ENCODE data around the gene SCGB1C1. TPM values are rescaled to one million over a fixed set of nuclear protein-coding genes. Genes with fewer than 3 reads are reported as not detected.

Gene SCGB1C1
- total RNA-seq, 1 experiment from 2014 or later, result not detected

GRCh38 chr11:212150-213100, 19.5 kb downstream of the SCGB1C1 start:
- Mint-ChIP-seq H3K27me3 (ENCODE audit: insufficient read depth, unreplicated experiment) (no peaks in the 10 kb centered on the region), H3K36me3 (ENCODE audit: insufficient read depth, unreplicated experiment) (peaks cover 64% of the 10 kb centered on the region), H3K4me3 (ENCODE audit: unreplicated experiment) (no peak overlapping the region), H3K9me3 (ENCODE audit: unreplicated experiment) (no peaks in the 10 kb centered on the region), H3K4me1 (ENCODE audit: insufficient read depth, unreplicated experiment) (peaks cover 8% of the 10 kb centered on the region), H3K27ac (ENCODE audit: low read depth, unreplicated experiment) (no peak overlapping the region)
- no peak for DNase-seq (ENCODE audit: unreplicated experiment)
- no TSS peak for BruUV-seq (replicated peaks)
- no peak for TF ChIP-seq CTCF (IDR thresholded peaks at IDR 0.05; ENCODE audit: unreplicated experiment)
- ChIA-PET CTCF (interaction anchor here (1.3 to 1.7 kb wide), 2 partner anchors 17 to 151 kb away, joined by 5 to 6 read pairs; no protein-coding TSS in a partner anchor), POLR2A (interaction anchor here (0.9 to 1.3 kb wide), 2 partner anchors 10 to 239 kb away, joined by 3 to 4 read pairs; no protein-coding TSS in a partner anchor)
- intact Hi-C loops (cut with micrococcal nuclease), result no loop called here

DNA sequence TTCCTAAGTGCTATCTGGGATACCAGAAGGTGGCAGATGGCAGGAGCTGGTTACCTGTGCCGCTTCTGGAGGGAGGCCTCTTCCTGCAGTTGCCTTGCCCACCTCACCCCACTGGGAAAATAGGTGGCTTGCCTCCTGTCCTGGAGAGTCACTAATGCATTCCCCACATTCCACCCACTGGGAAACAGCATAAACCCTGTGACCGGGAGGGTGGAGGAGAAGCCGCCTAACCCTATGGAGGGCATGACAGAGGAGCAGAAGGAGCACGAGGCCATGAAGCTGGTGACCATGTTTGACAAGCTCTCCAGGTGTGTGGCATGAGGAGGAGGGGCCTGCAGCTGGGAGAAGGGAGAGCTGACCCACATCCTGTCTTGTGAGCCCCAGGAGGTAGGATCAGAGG, 20.2 kb downstream of the SCGB1C1 start:
- BruUV-seq (replicated peaks), result no TSS peak
- no peaks in the 10 kb centered on the region for H3K9me3 Mint-ChIP-seq (ENCODE audit: unreplicated experiment)
- no peaks in the 10 kb centered on the region for H3K27me3 Mint-ChIP-seq (ENCODE audit: insufficient read depth, unreplicated experiment)
- CTCF ChIA-PET, result interaction anchor here (1.7 kb wide), 1 partner anchor 17 kb away, joined by 6 read pairs; no protein-coding TSS in a partner anchor
- POLR2A ChIA-PET, result interaction anchor here (0.6 to 1.7 kb wide), 2 partner anchors 24 to 229 kb away, joined by 3 to 4 read pairs; partner anchors contain the start of genes ANO9 and PSMD13
- TF ChIP-seq CTCF (IDR thresholded peaks at IDR 0.05; ENCODE audit: unreplicated experiment), result no peak
- intact Hi-C loops (cut with micrococcal nuclease), result no loop called here
- peaks cover 15% of the 10 kb centered on the region for H3K4me1 Mint-ChIP-seq (ENCODE audit: insufficient read depth, unreplicated experiment)
- H3K36me3 Mint-ChIP-seq (ENCODE audit: insufficient read depth, unreplicated experiment), result peaks cover 64% of the 10 kb centered on the region
- no peak for DNase-seq (ENCODE audit: unreplicated experiment)
- H3K27ac Mint-ChIP-seq (ENCODE audit: low read depth, unreplicated experiment), result no peak overlapping the region
- no peak overlapping the region for H3K4me3 Mint-ChIP-seq (ENCODE audit: unreplicated experiment)

- ChIA-PET POLR2A (interaction anchor here (1.7 kb wide), 1 partner anchor 23 kb away, joined by 4 read pairs; the partner anchor contains the start of gene PSMD13), CTCF (no interaction called here)
- Mint-ChIP-seq H3K4me3 (ENCODE audit: unreplicated experiment) (no peak overlapping the region), H3K27ac (ENCODE audit: low read depth, unreplicated experiment) (no peak overlapping the region), H3K4me1 (ENCODE audit: insufficient read depth, unreplicated experiment) (peaks cover 15% of the 10 kb centered on the region), H3K9me3 (ENCODE audit: unreplicated experiment) (no peaks in the 10 kb centered on the region), H3K36me3 (ENCODE audit: insufficient read depth, unreplicated experiment) (peaks cover 64% of the 10 kb centered on the region), H3K27me3 (ENCODE audit: insufficient read depth, unreplicated experiment) (no peaks in the 10 kb centered on the region)
- BruUV-seq (replicated peaks), result no TSS peak
- DNase-seq (ENCODE audit: unreplicated experiment), result no peak
- intact Hi-C loops (cut with micrococcal nuclease), result no loop called here
- TF ChIP-seq CTCF (IDR thresholded peaks at IDR 0.05; ENCODE audit: unreplicated experiment), result no peak
Observed at GRCh38 chr11:214083-214482, 21.2 kb downstream of the SCGB1C1 start.

DNA sequence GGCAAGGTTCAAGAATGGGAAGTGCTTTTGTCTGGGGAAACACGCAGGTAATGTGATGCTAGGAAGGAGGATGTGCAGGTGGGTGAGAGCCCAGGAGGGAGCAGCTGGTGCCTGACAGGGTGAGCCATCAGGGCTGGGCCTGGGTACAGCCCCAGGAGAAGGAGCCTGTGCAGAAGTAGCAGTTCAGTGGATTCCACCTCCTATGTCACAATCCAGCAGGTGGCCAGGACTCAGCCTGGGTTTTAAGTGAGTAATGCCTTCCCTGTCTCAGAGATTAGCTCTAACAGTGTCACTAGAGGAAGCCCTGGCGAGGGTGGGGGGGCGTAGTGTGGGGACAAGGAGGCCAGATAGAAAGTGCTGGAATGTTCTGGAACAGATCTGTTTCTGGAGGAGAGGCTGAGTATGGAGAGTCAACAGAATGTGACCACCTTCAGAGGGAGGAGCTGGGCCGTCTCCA, 22.7 kb downstream of the SCGB1C1 start:
- Mint-ChIP-seq H3K27ac (ENCODE audit: low read depth, unreplicated experiment) (peak overlapping the region; percentile 63), H3K27me3 (ENCODE audit: insufficient read depth, unreplicated experiment) (no peaks in the 10 kb centered on the region), H3K4me1 (ENCODE audit: insufficient read depth, unreplicated experiment) (peaks cover 9% of the 10 kb centered on the region), H3K9me3 (ENCODE audit: unreplicated experiment) (no peaks in the 10 kb centered on the region), H3K36me3 (ENCODE audit: insufficient read depth, unreplicated experiment) (peaks cover 61% of the 10 kb centered on the region), H3K4me3 (ENCODE audit: unreplicated experiment) (no peak overlapping the region)
- BruUV-seq (replicated peaks), result no TSS peak
- intact Hi-C loops (cut with micrococcal nuclease), result no loop called here
- POLR2A ChIA-PET, result interaction anchor here (0.6 to 1.3 kb wide), 8 partner anchors 8 to 123 kb away, joined by 3 to 6 read pairs (median 4); partner anchors contain the start of genes BET1L, IFITM5, PSMD13 and RIC8A
- CTCF ChIA-PET, result interaction anchor here (1.6 kb wide), 1 partner anchor 35 kb away, joined by 6 read pairs; no protein-coding TSS in a partner anchor
- TF ChIP-seq CTCF (IDR thresholded peaks at IDR 0.05; ENCODE audit: unreplicated experiment), result no peak
- no peak for DNase-seq (ENCODE audit: unreplicated experiment)
